Panc1 (cell line): ENCODE data around the gene DSCAML1. TPM values are rescaled to one million over a fixed set of nuclear protein-coding genes. Genes with fewer than 3 reads are reported as not detected.

Experiments
- ATAC-seq: fragments of 200-7000 bp; cut with Tn5 transposase; 2 replicates; pipeline ENCODE4 v1.9.1; 2020; ENCODE audit warnings: mild to moderate bottlenecking, moderate library complexity
- BruUV-seq: library from RNA; stranded (reverse); fragments of 400-500 nt; replicated peaks from 2 replicates; lab custom pipeline; 2021; lab: Mats Ljungman, UMichigan
- CTCF ChIA-PET: fragments of 300-600 bp; sonication (Branson Sonifier 250); formaldehyde crosslinking; loops from one replicate; lab custom pipeline; 2022; ENCODE audit warnings: antibody characterized with exemption; lab: Charles Lee
- POLR2A ChIA-PET: fragments of 300-600 bp; sonication (Branson Sonifier 250); formaldehyde crosslinking; loops from one replicate; lab custom pipeline; 2022; ENCODE audit warnings: antibody characterized with exemption; lab: Charles Lee
- DNase-seq: peaks from one replicate; pipeline ENCODE4 v3.0.0-alpha.2; 2010; ENCODE audit warnings: low read depth, low spot score
- H3K27ac ChIP-seq: 2 replicates; pipeline ENCODE4 v1.5.1; 2011; ENCODE audit warnings: mild to moderate bottlenecking, low read length, inconsistent platforms
- H3K27me3 ChIP-seq: fragments of 200-500 bp; sonication (Bioruptor generic); 2 replicates; pipeline ENCODE4 v1.6.0; 2014; ENCODE audit warnings: low read length, inconsistent platforms; ENCODE audit not compliant: control insufficient read depth, insufficient read depth
- H3K36me3 ChIP-seq: fragments of 200-500 bp; sonication (Bioruptor generic); 2 replicates; pipeline ENCODE4 v1.5.1; 2014; ENCODE audit warnings: inconsistent platforms, mild to moderate bottlenecking, low read length, moderate library complexity; ENCODE audit not compliant: control insufficient read depth, insufficient read depth
- H3K4me1 ChIP-seq: 2 replicates; pipeline ENCODE4 v1.5.1; 2011; ENCODE audit warnings: inconsistent platforms, mild to moderate bottlenecking, low read length, moderate library complexity; ENCODE audit not compliant: control insufficient read depth, insufficient read depth
- H3K4me3 ChIP-seq, 2 experiments: 2 replicates each; pipeline ENCODE4 v1.5.1; 2011 to 2012; ENCODE audit warnings: low read depth in 2 of 2, low read length in 2 of 2, mild to moderate bottlenecking in 2 of 2, inconsistent platforms in 1 of 2, moderate library complexity in 1 of 2
- H3K9me3 ChIP-seq: fragments of 200-500 bp; sonication (Bioruptor generic); 2 replicates; pipeline ENCODE4 v1.5.1; 2014; ENCODE audit warnings: low read depth, mild to moderate bottlenecking, inconsistent platforms, low read length, moderate library complexity; ENCODE audit not compliant: control insufficient read depth, insufficient read depth
- POLR2AphosphoS5 ChIP-seq: IDR thresholded peaks from 2 replicates; pipeline ENCODE4 v1.6.1; 2012; ENCODE audit warnings: mild to moderate bottlenecking, low read depth, low read length, moderate library complexity
- SIN3A ChIP-seq: IDR thresholded peaks from 2 replicates; pipeline ENCODE4 v1.6.1; 2012; ENCODE audit warnings: low read depth, mild to moderate bottlenecking, low read length, moderate library complexity, borderline replicate concordance; ENCODE audit not compliant: insufficient read depth
- TCF7L2 ChIP-seq: IDR thresholded peaks from 2 replicates; pipeline ENCODE4 v1.6.1; 2011; ENCODE audit warnings: mild to moderate bottlenecking, low read depth, low read length, inconsistent platforms
- in situ Hi-C: cut with HindIII; loops from 2 replicates; pipeline ENCODE4 v1.10.0; 2016; ENCODE audit warnings: low sequenced_read_pairs, low pct_unique_long_range_greater_than_20kb
- intact Hi-C: fragments of 100-400 bp; cut with micrococcal nuclease; formaldehyde crosslinking; loops from one replicate; pipeline ENCODE4 v1.10.0; 2022; ENCODE audit not compliant: unreplicated experiment
- total RNA-seq: library from RNA; stranded (reverse); gene quantifications from one replicate; pipeline ENCODE4 v1.2.1, GENCODE V29; 2021; ENCODE audit not compliant: unreplicated experiment
- TF ChIP-seq, protein P1 (sequence below), 2 experiments: IDR thresholded peaks; 2 replicates each; pipeline ENCODE4 v1.6.1; 2011 to 2012; ENCODE audit warnings: low read depth in 2 of 2, control low read depth in 1 of 2, low read length in 1 of 2, mild to moderate bottlenecking in 1 of 2, moderate library complexity in 1 of 2; ENCODE audit not compliant: insufficient read depth in 1 of 2
- TF ChIP-seq, protein P2 (sequence below): fragments of 450-650 bp; IDR thresholded peaks from 2 replicates; pipeline ENCODE4 v1.5.1; 2017; ENCODE audit warnings: mild to moderate bottlenecking

The DSCAML1 gene
- total RNA-seq, 1 experiment from 2014 or later = 1.6 TPM

DNA sequence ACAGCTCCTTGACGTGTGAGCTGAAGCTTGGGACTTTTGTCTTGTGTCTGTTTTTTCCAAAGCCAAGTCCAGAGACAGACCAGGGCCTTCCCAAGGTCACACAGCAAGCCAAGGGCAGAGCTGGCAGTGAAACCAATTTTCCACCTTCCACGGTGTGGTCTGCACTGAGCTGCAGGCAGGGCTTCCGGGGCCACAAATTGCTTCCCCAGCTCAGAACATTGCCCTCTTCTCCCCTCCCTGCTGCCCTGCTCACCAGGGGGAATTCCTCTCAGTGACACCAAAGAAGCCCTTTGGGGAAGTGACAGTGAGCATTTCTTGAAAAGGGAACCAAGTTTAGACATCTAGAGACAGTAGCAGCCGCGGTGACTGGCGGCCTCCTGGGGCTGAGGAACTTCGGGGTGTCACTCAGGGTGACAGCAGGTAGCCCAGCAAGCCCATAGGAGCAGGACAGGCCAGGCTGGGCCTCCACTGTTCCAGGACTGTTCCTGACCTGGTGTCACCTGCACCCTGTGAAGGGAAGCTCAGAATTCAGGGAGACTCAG is 18.3 kb upstream of the DSCAML1 start:
- CTCF ChIA-PET = interaction anchor here (0.6 to 1.7 kb wide), 4 partner anchors 14 to 389 kb away, joined by 3 to 6 read pairs (median 3); no protein-coding TSS in a partner anchor
- peaks cover 20% of the 10 kb centered on the region for H3K4me1 ChIP-seq
- in situ Hi-C loops = loop anchor here (25.0 kb wide), 1 partner anchor 378 kb away; no protein-coding TSS in a partner anchor
- ATAC-seq = no peak
- H3K9me3 ChIP-seq = no peaks in the 10 kb centered on the region
- H3K27me3 ChIP-seq = no peaks in the 10 kb centered on the region
- BruUV-seq = no TSS peak
- no peak overlapping the region for H3K27ac ChIP-seq
- no peak for DNase-seq
- no peak overlapping the region for H3K4me3 ChIP-seq
- TF ChIP-seq TCF7L2 (no peak), SIN3A (no peak), POLR2AphosphoS5 (no peak)
- TF ChIP-seq, protein P1, sequence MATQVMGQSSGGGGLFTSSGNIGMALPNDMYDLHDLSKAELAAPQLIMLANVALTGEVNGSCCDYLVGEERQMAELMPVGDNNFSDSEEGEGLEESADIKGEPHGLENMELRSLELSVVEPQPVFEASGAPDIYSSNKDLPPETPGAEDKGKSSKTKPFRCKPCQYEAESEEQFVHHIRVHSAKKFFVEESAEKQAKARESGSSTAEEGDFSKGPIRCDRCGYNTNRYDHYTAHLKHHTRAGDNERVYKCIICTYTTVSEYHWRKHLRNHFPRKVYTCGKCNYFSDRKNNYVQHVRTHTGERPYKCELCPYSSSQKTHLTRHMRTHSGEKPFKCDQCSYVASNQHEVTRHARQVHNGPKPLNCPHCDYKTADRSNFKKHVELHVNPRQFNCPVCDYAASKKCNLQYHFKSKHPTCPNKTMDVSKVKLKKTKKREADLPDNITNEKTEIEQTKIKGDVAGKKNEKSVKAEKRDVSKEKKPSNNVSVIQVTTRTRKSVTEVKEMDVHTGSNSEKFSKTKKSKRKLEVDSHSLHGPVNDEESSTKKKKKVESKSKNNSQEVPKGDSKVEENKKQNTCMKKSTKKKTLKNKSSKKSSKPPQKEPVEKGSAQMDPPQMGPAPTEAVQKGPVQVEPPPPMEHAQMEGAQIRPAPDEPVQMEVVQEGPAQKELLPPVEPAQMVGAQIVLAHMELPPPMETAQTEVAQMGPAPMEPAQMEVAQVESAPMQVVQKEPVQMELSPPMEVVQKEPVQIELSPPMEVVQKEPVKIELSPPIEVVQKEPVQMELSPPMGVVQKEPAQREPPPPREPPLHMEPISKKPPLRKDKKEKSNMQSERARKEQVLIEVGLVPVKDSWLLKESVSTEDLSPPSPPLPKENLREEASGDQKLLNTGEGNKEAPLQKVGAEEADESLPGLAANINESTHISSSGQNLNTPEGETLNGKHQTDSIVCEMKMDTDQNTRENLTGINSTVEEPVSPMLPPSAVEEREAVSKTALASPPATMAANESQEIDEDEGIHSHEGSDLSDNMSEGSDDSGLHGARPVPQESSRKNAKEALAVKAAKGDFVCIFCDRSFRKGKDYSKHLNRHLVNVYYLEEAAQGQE (IDR thresholded peaks at IDR 0.05; ENCODE audit: insufficient read depth in 1 of 2, low read depth in 2 of 2, low read length in 1 of 2) = no peak
- TF ChIP-seq, protein P2, sequence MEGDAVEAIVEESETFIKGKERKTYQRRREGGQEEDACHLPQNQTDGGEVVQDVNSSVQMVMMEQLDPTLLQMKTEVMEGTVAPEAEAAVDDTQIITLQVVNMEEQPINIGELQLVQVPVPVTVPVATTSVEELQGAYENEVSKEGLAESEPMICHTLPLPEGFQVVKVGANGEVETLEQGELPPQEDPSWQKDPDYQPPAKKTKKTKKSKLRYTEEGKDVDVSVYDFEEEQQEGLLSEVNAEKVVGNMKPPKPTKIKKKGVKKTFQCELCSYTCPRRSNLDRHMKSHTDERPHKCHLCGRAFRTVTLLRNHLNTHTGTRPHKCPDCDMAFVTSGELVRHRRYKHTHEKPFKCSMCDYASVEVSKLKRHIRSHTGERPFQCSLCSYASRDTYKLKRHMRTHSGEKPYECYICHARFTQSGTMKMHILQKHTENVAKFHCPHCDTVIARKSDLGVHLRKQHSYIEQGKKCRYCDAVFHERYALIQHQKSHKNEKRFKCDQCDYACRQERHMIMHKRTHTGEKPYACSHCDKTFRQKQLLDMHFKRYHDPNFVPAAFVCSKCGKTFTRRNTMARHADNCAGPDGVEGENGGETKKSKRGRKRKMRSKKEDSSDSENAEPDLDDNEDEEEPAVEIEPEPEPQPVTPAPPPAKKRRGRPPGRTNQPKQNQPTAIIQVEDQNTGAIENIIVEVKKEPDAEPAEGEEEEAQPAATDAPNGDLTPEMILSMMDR = no peak
- POLR2A ChIA-PET = no interaction called here
- intact Hi-C loops = no loop called here
- no peaks in the 10 kb centered on the region for H3K36me3 ChIP-seq

DNA sequence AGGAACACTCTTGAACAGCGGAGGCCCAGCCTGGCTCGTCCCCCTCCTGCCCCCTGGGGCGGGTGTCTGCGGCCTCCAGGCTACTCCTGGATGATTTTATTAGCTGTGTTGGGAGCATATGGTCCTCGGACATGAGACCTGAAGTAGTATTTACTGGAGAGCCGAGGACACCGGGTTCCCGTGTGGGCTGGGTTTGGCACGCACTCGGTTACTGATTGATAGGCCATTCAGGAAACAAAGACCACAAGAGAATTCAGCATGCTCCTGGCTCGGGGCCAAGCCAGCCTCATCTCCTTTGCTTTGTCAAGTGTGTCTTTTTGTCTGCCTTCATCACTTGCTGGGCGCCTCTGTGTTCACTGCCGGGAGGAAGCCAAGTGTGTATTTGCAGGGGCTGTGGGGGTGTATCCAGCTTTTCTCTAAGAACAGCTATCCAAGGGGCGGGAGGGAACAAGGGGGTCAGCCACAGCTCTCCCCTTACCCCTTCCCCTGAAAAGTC is 17.8 kb upstream of the DSCAML1 start:
- in situ Hi-C loops = loop anchor here (25.0 kb wide), 1 partner anchor 378 kb away; no protein-coding TSS in a partner anchor
- TF ChIP-seq SIN3A = no peak
- no peak for TF ChIP-seq POLR2AphosphoS5
- no peak for TF ChIP-seq TCF7L2
- TF ChIP-seq, protein P1 (IDR thresholded peaks at IDR 0.05; ENCODE audit: insufficient read depth in 1 of 2, low read depth in 2 of 2, low read length in 1 of 2) = no peak
- TF ChIP-seq, protein P2 = no peak
- Histone ChIP-seq H3K4me1 (peaks cover 20% of the 10 kb centered on the region), H3K9me3 (no peaks in the 10 kb centered on the region), H3K27me3 (no peaks in the 10 kb centered on the region), H3K27ac (no peak overlapping the region), H3K4me3 (no peak overlapping the region), H3K36me3 (no peaks in the 10 kb centered on the region)
- ATAC-seq (no peak), DNase-seq (no peak)
- intact Hi-C loops = no loop called here
- POLR2A ChIA-PET = no interaction called here
- CTCF ChIA-PET = interaction anchor here (0.6 to 1.7 kb wide), 4 partner anchors 14 to 388 kb away, joined by 3 to 6 read pairs (median 3); no protein-coding TSS in a partner anchor
- BruUV-seq = no TSS peak
